ENCODE data around the gene PRDM16.

Gene PRDM16

DNA sequence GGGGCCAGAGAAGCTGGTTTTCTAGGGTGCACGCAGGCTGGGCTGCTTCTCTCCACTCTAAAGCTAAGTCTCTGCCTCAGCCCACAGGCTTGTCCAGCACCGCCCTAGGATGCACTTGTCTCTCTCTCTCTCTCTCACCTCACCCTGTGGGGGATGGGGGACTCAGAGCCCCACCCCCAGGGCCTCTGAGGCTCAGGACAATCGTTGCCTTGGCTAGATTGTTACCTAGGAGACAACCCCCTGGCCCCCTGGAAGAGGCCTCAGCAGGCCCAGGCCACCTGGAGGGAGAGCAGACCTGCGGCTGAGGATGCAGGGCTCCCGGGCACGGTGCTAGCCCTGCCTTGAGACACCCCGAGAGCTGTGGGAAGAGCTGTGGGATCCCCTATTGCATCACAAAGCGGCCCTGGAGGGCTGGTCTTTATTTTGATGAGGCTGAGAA lies 47.8 kb upstream of the PRDM16 start, which contains the start of gene ACTRT2:
ACTRT2 (plus strand) TSS at position 235 of the 439 bp plus-strand sequence. CDS start 220 bp downstream, outside the sequence.
- H3K4me2 ChIP-seq (ENCODE audit: low read length), result no peak within 1 kb of the TSS
- no peaks in the 10 kb centered on the region for H3K4me1 ChIP-seq (ENCODE audit: insufficient read depth, low read length, severe bottlenecking)
- no peaks in the 10 kb centered on the region for H3F3A ChIP-seq (ENCODE audit: insufficient read depth, low read length)
- no peak within 1 kb of the TSS for H2AFZ ChIP-seq (ENCODE audit: low read length)
- no peaks in the 10 kb centered on the region for H3K9me3 ChIP-seq (ENCODE audit: low read length)
- no peaks in the 10 kb centered on the region for H3K27me3 ChIP-seq (ENCODE audit: insufficient read depth, low read length)
- no peak within 1 kb of the TSS for H3K4me3 ChIP-seq (ENCODE audit: low read depth, low read length, poor library complexity, severe bottlenecking)
- no peak within 1 kb of the TSS for H3K27ac ChIP-seq (ENCODE audit: low read depth, low read length, poor library complexity, severe bottlenecking)
- H3K9me2 ChIP-seq (ENCODE audit: low read depth, low read length), result no peaks in the 10 kb centered on the region
- no peaks in the 10 kb centered on the region for H4K20me1 ChIP-seq (ENCODE audit: insufficient read depth, low read length)
- no peak within 1 kb of the TSS for H3K9ac ChIP-seq (ENCODE audit: low read length)
- H3K36me3 ChIP-seq (ENCODE audit: insufficient read depth, low read length), result no peaks in the 10 kb centered on the region
- TF ChIP-seq, protein P1, sequence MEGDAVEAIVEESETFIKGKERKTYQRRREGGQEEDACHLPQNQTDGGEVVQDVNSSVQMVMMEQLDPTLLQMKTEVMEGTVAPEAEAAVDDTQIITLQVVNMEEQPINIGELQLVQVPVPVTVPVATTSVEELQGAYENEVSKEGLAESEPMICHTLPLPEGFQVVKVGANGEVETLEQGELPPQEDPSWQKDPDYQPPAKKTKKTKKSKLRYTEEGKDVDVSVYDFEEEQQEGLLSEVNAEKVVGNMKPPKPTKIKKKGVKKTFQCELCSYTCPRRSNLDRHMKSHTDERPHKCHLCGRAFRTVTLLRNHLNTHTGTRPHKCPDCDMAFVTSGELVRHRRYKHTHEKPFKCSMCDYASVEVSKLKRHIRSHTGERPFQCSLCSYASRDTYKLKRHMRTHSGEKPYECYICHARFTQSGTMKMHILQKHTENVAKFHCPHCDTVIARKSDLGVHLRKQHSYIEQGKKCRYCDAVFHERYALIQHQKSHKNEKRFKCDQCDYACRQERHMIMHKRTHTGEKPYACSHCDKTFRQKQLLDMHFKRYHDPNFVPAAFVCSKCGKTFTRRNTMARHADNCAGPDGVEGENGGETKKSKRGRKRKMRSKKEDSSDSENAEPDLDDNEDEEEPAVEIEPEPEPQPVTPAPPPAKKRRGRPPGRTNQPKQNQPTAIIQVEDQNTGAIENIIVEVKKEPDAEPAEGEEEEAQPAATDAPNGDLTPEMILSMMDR (IDR thresholded peaks at IDR 0.05; ENCODE audit: low read length), result no peak
- no peak for TF ChIP-seq EZH2 (IDR thresholded peaks at IDR 0.05; ENCODE audit: borderline replicate concordance, low read length)
- no peaks in the 10 kb centered on the region for H3K79me2 ChIP-seq (ENCODE audit: insufficient read depth, low read length)

DNA sequence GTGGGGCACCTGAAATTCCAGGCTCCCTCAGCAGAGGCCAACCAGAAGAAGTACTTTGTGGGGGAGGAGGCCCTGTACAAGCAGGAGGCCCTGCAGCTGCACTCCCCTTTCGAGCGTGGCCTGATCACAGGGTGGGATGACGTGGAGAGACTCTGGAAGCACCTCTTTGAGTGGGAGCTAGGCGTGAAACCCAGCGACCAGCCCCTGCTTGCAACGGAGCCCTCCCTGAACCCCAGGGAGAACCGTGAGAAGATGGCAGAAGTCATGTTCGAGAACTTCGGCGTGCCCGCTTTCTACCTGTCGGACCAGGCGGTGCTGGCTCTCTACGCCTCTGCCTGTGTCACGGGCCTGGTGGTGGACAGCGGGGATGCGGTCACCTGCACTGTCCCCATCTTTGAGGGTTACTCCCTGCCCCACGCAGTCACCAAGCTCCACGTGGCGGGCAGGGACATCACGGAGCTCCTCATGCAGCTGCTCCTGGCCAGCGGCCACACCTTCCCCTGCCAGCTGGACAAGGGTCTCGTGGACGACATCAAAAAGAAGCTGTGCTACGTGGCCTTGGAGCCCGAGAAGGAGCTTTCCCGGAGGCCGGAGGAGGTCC lies 47.1 kb upstream of the PRDM16 start:
- Histone ChIP-seq H3F3A (ENCODE audit: insufficient read depth, low read length) (no peaks in the 10 kb centered on the region), H3K27me3 (ENCODE audit: insufficient read depth, low read length) (no peaks in the 10 kb centered on the region), H3K4me3 (ENCODE audit: low read depth, low read length, poor library complexity, severe bottlenecking) (no peak overlapping the region), H3K79me2 (ENCODE audit: insufficient read depth, low read length) (no peaks in the 10 kb centered on the region), H4K20me1 (ENCODE audit: insufficient read depth, low read length) (no peaks in the 10 kb centered on the region), H3K36me3 (ENCODE audit: insufficient read depth, low read length) (no peaks in the 10 kb centered on the region), H3K9me2 (ENCODE audit: low read depth, low read length) (no peaks in the 10 kb centered on the region), H3K4me1 (ENCODE audit: insufficient read depth, low read length, severe bottlenecking) (no peaks in the 10 kb centered on the region), H2AFZ (ENCODE audit: low read length) (no peak overlapping the region), H3K4me2 (ENCODE audit: low read length) (no peak overlapping the region), H3K9ac (ENCODE audit: low read length) (no peak overlapping the region), H3K27ac (ENCODE audit: low read depth, low read length, poor library complexity, severe bottlenecking) (no peak overlapping the region), H3K9me3 (ENCODE audit: low read length) (no peaks in the 10 kb centered on the region)
- TF ChIP-seq, protein P1 (IDR thresholded peaks at IDR 0.05; ENCODE audit: low read length), result no peak
- TF ChIP-seq EZH2 (IDR thresholded peaks at IDR 0.05; ENCODE audit: borderline replicate concordance, low read length), result no peak

DNA sequence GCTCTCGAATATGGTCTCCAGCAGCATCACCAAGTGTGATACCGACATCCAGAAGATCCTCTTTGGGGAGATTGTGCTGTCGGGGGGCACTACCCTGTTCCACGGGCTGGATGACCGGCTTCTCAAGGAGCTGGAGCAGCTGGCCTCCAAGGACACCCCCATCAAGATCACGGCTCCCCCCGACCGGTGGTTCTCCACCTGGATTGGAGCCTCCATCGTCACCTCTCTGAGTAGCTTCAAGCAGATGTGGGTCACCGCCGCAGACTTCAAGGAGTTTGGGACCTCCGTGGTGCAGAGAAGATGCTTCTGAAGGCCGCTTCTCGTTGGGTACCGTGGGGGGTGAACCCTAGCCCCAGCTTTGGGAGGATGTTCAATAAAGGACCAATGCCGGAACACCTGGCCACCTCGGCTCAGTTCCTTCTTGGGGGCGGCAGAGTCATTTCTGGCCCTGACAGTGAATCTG lies 46.5 kb upstream of the PRDM16 start:
- Histone ChIP-seq H3K79me2 (ENCODE audit: insufficient read depth, low read length) (no peaks in the 10 kb centered on the region), H3K4me3 (ENCODE audit: low read depth, low read length, poor library complexity, severe bottlenecking) (no peak overlapping the region), H3K9me3 (ENCODE audit: low read length) (no peaks in the 10 kb centered on the region), H3K9me2 (ENCODE audit: low read depth, low read length) (no peaks in the 10 kb centered on the region), H3K9ac (ENCODE audit: low read length) (no peak overlapping the region), H4K20me1 (ENCODE audit: insufficient read depth, low read length) (no peaks in the 10 kb centered on the region), H3K36me3 (ENCODE audit: insufficient read depth, low read length) (no peaks in the 10 kb centered on the region), H2AFZ (ENCODE audit: low read length) (no peak overlapping the region), H3K27me3 (ENCODE audit: insufficient read depth, low read length) (no peaks in the 10 kb centered on the region), H3K4me2 (ENCODE audit: low read length) (no peak overlapping the region), H3F3A (ENCODE audit: insufficient read depth, low read length) (no peaks in the 10 kb centered on the region), H3K4me1 (ENCODE audit: insufficient read depth, low read length, severe bottlenecking) (no peaks in the 10 kb centered on the region), H3K27ac (ENCODE audit: low read depth, low read length, poor library complexity, severe bottlenecking) (no peak overlapping the region)
- TF ChIP-seq, protein P1 (IDR thresholded peaks at IDR 0.05; ENCODE audit: low read length), result no peak
- no peak for TF ChIP-seq EZH2 (IDR thresholded peaks at IDR 0.05; ENCODE audit: borderline replicate concordance, low read length)

All from OCI-LY1 (cell line).